Breast epithelium (tissue), 3 donors: Measurements from ENCODE around the gene AHNAK.

ENCODE experiments used
- POLR2A ChIP-seq: fragments of 450-650 bp; IDR thresholded peaks from one replicate; pipeline ENCODE4 v1.6.1; 2016; ENCODE audit warnings: antibody characterized with exemption, mild to moderate bottlenecking, moderate library complexity
- TF ChIP-seq, protein P1 (sequence below), 3 donors: fragments of 450-650 bp; IDR thresholded peaks; one replicate each; pipeline ENCODE4 v1.5.1; 2016 to 2017; ENCODE audit warnings: antibody characterized with exemption in 3 of 3, mild to moderate bottlenecking in 3 of 3, moderate library complexity in 3 of 3

DNA sequence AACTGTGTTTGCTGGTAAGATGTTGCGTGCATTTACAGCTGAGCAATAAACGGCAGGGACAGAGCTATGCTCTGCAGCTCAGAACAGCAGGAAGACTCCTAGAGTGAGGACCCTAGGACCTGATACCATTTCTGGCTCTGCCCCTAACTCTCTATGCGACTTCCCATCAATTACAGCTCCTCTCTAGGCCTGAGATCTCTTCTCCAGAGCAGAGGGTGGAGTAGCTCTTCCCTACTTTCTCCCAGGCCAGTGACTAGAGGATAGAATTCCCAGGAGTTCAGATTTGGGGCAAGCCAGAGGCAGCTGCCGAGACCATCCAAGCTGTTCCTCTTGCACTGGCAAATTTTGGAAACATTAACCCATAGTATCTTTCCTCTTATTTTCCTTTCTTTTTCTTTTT is 140.6 kb downstream of the AHNAK start:
- TF ChIP-seq POLR2A, result no peak
- TF ChIP-seq, protein P1, sequence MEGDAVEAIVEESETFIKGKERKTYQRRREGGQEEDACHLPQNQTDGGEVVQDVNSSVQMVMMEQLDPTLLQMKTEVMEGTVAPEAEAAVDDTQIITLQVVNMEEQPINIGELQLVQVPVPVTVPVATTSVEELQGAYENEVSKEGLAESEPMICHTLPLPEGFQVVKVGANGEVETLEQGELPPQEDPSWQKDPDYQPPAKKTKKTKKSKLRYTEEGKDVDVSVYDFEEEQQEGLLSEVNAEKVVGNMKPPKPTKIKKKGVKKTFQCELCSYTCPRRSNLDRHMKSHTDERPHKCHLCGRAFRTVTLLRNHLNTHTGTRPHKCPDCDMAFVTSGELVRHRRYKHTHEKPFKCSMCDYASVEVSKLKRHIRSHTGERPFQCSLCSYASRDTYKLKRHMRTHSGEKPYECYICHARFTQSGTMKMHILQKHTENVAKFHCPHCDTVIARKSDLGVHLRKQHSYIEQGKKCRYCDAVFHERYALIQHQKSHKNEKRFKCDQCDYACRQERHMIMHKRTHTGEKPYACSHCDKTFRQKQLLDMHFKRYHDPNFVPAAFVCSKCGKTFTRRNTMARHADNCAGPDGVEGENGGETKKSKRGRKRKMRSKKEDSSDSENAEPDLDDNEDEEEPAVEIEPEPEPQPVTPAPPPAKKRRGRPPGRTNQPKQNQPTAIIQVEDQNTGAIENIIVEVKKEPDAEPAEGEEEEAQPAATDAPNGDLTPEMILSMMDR (IDR thresholded peaks at IDR 0.05), result no peak
